T-helper 2 cell treated with Interferon-gamma antibody and Interleukin-4, amounts not matched to agents 5 μg/mL and 100 μg/mL, for 36 hours (primary cell): ENCODE data around the gene TUBA1C.
"Not testable (repeated sequence)": the region's sequence is repeated elsewhere in the genome, so short reads cannot be mapped to it uniquely, and the experiment has no call there.

Source experiments
- DNase-seq: peaks from one replicate; pipeline ENCODE4 v3.0.0; 2021; ENCODE audit warnings: low spot score
- H3K27ac Mint-ChIP-seq: one replicate; pipeline ENCODE4 v1.8.0; 2021; ENCODE audit warnings: mild to moderate bottlenecking, mixed read lengths
- H3K27me3 Mint-ChIP-seq: one replicate; pipeline ENCODE4 v1.8.0; 2021; ENCODE audit warnings: low read depth, mixed read lengths
- H3K36me3 Mint-ChIP-seq: one replicate; pipeline ENCODE4 v1.8.0; 2021; ENCODE audit warnings: low read depth, mixed read lengths
- H3K4me1 Mint-ChIP-seq: one replicate; pipeline ENCODE4 v1.8.0; 2021; ENCODE audit warnings: low read depth, mixed read lengths
- H3K4me3 Mint-ChIP-seq: one replicate; pipeline ENCODE4 v1.8.0; 2022; ENCODE audit warnings: mild to moderate bottlenecking, moderate library complexity, mixed read lengths
- H3K9me3 Mint-ChIP-seq: one replicate; pipeline ENCODE4 v1.8.0; 2021; ENCODE audit warnings: mixed read lengths

Gene TUBA1C

DNA sequence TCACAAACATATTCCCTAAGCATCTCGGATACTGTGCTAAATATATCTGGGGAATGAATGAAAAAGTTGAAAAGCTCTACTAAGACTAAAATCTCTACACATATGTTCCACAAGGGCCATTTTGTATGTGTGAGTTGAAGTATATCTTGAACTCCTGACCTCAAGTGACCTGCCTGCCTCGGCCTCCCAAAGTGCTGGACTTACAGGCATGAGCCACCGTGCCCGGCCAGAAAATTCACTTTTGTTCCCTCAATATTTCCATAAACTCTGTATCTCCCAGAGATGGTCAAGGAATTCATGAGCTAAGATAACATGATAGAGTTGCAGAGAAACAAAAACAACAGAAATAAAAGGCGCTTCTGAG is 1.5 kb upstream of the TUBA1C start:
- Mint-ChIP-seq H3K9me3 (no peaks in the 10 kb centered on the region), H3K27me3 (no peaks in the 10 kb centered on the region), H3K4me1 (peaks cover 28% of the 10 kb centered on the region), H3K4me3 (peak overlapping the region; percentile 91), H3K36me3 (peaks cover 18% of the 10 kb centered on the region), H3K27ac (peak overlapping the region; percentile 52)
- no peak for DNase-seq

DNA sequence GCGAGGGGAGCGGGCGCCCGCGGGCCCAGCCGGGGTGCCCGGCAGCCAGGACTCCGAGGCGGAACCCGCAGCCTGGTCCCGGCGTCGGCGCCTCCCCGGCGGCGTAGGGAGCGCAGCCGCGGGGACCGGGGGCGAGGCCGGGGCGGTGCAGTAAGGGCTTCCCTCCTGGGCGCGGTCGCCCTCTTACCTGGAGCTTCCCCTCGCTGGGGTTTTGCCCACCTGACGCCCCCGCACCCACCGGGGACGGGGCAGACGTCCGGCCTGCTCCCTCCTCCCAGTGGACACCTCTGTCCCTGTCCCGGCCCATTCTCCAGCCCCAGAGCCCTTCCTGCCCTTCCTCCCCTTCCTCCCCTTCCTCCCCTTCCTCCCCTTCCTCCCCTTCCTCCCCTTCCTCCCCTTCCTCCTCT is 413 bp upstream of the TUBA1C start:
- DNase-seq, result no peak
- Mint-ChIP-seq H3K27ac (peak overlapping the region; percentile 99), H3K36me3 (peaks cover 28% of the 10 kb centered on the region), H3K4me1 (peaks cover 34% of the 10 kb centered on the region), H3K9me3 (no peaks in the 10 kb centered on the region), H3K27me3 (no peaks in the 10 kb centered on the region), H3K4me3 (peak overlapping the region; percentile 98)

DNA sequence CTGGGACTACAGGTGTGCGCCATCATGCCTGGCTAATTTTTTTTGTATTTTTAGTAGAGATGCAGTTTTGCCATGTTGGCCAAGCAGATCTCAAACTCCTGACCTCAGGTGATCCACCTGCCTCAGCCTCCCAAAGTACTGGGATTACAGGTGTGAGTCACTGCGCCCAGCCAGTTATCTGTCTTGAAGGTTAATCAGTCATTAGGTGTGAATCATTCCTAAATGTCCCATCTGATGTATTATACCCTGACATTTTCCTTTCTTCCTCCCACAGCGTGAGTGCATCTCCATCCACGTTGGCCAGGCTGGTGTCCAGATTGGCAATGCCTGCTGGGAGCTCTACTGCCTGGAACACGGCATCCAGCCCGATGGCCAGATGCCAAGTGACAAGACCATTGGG is 4.3 kb downstream of the TUBA1C start:
- not testable (repeated sequence) for H3K27ac Mint-ChIP-seq, H3K27me3 Mint-ChIP-seq, H3K9me3 Mint-ChIP-seq, DNase-seq, H3K4me3 Mint-ChIP-seq
- Mint-ChIP-seq H3K36me3 (peaks cover 60% of the 10 kb centered on the region), H3K4me1 (peaks cover 14% of the 10 kb centered on the region)

DNA sequence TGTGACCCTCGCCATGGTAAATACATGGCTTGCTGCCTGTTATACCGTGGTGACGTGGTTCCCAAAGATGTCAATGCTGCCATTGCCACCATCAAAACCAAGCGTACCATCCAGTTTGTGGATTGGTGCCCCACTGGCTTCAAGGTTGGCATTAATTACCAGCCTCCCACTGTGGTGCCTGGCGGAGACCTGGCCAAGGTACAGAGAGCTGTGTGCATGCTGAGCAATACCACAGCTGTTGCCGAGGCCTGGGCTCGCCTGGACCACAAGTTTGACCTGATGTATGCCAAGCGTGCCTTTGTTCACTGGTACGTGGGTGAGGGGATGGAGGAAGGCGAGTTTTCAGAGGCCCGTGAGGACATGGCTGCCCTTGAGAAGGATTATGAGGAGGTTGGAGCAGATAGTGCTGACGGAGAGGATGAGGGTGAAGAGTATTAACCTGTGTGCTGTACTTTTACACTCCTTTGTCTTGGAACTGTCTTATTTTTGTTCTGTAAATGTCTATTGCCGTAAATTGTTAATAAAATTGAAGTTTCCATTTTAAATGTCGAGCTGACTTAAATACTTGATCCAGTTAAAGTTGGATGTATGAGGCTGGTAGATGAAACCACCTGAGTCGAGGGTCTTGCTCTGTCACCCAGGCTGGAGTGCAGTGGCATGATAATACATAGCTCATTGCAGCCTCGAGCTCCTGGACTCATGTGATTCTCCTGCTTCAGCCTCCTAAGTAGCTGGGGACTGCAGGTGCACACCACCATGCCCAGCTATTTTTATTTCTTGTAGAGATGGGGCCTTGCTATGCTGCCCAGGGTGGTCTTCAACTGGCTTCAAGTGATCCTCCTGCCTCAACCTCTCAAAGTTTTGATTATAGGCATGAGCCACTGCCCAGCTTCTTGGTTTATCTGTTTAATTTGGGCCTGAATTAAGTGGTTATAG is 8.2 kb downstream of the TUBA1C start:
- H3K4me1 Mint-ChIP-seq, result peaks cover 6% of the 10 kb centered on the region
- H3K27ac Mint-ChIP-seq, result no peak overlapping the region
- H3K9me3 Mint-ChIP-seq, result no peaks in the 10 kb centered on the region
- H3K4me3 Mint-ChIP-seq, result no peak overlapping the region
- H3K36me3 Mint-ChIP-seq, result peaks cover 48% of the 10 kb centered on the region
- DNase-seq, result no peak
- H3K27me3 Mint-ChIP-seq, result no peaks in the 10 kb centered on the region

DNA sequence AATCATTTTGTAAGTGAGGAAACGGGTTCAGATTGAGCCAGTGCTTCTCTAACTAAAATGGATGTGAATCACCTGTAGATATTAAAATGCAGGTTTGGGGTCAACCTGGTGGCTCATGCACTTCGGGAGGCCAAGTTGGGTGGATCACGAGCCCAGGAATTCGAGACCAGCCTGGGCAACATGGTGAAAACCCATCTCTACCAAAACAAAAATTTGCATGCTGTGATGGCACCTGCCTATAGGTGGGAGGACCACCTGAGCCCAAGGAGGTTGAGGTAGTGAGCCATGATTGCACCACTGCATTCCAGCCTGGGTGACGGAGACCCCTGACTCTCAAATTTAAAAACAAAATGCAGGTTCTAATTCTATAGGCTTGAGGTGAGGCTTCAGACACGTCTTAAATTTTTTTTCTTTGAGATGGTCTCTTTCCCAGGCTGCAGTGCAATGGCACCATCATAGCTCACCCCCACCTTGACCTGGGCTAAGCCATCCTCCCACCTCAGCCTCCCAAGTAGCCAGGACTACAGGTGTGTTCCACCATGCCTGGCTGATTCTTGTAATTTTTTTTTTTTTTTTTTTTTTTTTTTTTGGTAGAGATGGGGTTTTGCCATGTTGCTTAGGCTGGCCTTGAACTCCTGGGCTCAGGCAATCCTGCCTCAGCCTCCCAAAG is 9.0 kb downstream of the TUBA1C start:
- Mint-ChIP-seq H3K4me1 (peaks cover 3% of the 10 kb centered on the region), H3K27me3 (no peaks in the 10 kb centered on the region), H3K4me3 (no peak overlapping the region), H3K27ac (no peak overlapping the region), H3K9me3 (no peaks in the 10 kb centered on the region), H3K36me3 (peaks cover 44% of the 10 kb centered on the region)
- no peak for DNase-seq

DNA sequence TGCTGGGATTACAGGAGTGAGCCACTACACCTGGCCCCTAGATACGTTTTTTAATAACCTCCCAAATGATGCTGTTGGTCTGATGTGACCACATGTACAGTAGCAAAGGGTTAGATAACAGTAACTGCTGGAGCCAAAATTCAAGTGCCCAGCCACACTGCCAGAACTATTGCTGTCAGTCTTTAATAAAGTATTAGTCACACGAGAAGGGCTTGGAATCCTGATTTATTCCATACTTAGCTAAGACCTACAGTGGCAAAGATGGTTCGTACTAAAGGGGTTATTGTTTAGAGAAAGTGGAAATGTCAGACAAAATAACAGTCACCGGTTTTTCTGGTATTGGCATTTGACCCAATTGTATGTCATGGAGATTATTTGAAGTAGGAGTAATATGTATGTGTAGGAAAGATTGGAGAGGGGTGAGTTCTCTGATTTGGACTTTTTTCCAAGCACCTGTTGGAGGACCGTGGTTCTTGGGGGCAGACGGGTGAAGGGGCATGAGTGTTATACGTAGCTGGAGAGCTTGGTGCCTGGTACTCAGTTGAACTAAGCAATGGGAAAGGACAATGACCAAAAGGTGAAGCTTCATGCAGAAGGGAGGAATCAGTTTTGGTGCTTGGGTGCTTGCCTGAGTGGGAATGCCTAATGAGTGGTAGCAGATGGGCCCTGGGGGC is 9.7 kb downstream of the TUBA1C start:
- peaks cover 37% of the 10 kb centered on the region for H3K36me3 Mint-ChIP-seq
- H3K4me1 Mint-ChIP-seq, result no peaks in the 10 kb centered on the region
- H3K9me3 Mint-ChIP-seq, result no peaks in the 10 kb centered on the region
- H3K27ac Mint-ChIP-seq, result no peak overlapping the region
- H3K27me3 Mint-ChIP-seq, result peaks cover 4% of the 10 kb centered on the region
- DNase-seq, result no peak
- H3K4me3 Mint-ChIP-seq, result no peak overlapping the region

DNA sequence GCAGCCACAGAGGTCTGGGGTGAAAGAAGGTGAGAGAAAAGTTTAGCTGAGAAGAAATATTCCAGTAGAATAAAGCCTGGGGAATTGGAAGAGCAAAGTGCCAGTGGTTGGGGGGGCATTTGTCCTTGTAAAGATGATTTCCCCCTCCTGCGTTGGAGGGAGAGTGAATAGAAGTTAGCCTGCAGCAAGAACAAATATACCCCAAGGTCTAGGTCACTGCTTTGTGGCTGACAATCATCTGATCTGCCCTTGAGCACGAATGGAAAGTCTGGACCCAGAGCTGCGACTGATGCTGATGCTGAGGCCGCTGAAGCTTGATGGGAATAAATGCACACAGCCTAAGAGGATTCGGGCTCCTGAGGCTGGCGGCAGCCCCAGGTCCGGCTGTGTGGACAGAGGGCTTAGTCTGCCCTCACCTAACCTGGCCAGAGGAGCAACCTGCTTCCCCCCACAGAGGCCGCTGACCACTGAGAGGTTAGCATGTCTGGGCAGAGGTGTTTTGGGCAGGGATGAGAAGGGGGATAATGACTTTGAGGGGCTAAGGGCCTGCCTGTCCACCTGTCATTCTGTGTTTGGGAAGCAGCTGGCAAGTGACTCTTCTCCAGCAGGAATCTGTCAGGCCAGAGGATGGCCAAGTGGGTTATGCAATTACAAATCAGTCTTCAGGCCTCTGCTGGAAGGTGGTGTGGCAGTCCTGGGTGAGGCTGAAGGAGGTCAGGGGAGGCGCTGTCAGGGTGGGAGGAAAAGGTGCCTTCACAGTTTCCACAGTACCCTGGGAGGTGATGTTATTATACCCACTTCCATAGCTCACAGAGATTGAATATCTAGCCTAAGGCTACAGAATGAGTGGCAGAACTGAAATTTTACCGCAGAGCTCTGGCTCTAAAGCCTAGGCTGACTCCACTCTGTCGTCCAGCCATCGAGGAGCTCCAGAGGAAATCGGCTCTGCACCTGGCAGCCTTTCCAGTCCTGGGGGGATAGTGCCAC is 11.7 kb downstream of the TUBA1C start:
- Mint-ChIP-seq H3K36me3 (peaks cover 23% of the 10 kb centered on the region), H3K27me3 (peaks cover 8% of the 10 kb centered on the region), H3K27ac (no peak overlapping the region), H3K9me3 (no peaks in the 10 kb centered on the region), H3K4me1 (no peaks in the 10 kb centered on the region), H3K4me3 (no peak overlapping the region)
- DNase-seq, result no peak

DNA sequence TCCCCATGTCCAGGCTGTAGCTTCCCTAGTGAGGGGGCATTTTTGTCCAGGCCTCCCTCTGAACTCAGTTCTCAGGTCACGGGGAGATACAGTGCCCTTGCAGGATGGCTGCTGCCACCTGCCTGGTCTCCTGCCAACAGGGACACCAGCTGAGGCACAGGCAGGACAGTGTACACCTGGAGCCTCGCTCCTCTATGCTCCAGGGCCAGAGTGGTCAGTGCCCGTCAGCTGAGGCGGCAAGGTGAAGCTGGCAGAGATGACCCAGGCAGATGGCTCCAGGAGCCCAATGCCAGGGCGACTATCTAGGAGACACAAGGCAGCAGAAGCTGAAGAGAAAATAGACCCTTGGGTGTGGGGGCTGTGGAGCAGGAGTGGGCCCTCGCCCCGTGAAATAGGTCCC is 12.6 kb downstream of the TUBA1C start:
- Mint-ChIP-seq H3K9me3 (no peaks in the 10 kb centered on the region), H3K27ac (no peak overlapping the region), H3K27me3 (peaks cover 11% of the 10 kb centered on the region), H3K4me1 (no peaks in the 10 kb centered on the region), H3K4me3 (no peak overlapping the region), H3K36me3 (peaks cover 17% of the 10 kb centered on the region)
- DNase-seq, result no peak

DNA sequence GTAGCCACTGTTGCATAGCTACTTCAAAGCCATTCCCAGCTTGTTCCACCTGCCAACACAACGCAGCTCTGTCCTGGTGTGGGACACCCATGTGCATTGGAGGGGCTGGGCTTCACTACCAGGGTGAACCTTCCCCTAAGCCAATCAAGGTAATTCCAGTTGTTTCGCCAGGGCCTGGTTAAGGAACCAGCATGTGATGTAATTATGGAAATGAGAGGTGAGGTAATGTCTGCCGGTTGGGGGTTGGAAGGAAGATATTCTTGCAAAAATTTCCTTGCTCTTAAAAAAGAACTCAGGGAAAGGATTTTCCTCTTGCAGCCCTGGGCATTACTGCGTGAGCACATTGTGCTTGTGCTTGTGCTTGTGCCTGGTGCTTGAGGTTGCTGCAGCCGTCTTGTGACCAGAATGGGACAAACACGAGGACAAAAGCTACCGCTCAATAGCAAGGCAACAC is 14.9 kb downstream of the TUBA1C start:
- Mint-ChIP-seq H3K9me3 (no peaks in the 10 kb centered on the region), H3K4me1 (no peaks in the 10 kb centered on the region), H3K27me3 (peaks cover 15% of the 10 kb centered on the region), H3K27ac (no peak overlapping the region), H3K36me3 (peaks cover under 1% of the 10 kb centered on the region), H3K4me3 (no peak overlapping the region)
- DNase-seq, result no peak

DNA sequence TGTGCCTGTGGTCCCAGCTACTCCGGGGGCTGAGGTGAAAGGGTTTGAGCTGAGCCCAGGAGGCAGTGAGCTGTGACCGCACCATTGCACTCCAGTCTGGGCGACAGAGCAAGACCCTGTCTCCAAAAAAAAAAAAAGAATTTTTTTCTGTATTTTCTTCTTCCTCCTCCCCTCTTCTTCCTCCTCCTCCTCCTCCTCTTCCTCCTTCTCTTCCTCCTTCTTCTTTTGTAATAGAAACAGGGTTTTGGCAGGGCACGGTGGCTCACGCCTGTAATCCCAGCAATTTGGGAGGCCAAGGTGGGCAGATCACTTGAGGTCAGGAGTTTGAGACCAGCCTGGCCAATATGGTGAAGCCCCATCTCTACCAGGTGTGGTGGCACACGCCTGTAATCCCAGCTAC is 15.7 kb downstream of the TUBA1C start:
- H3K36me3 Mint-ChIP-seq, H3K27ac Mint-ChIP-seq, H3K4me3 Mint-ChIP-seq, H3K4me1 Mint-ChIP-seq, DNase-seq, H3K9me3 Mint-ChIP-seq: not testable (repeated sequence)
- H3K27me3 Mint-ChIP-seq, result peaks cover 17% of the 10 kb centered on the region

DNA sequence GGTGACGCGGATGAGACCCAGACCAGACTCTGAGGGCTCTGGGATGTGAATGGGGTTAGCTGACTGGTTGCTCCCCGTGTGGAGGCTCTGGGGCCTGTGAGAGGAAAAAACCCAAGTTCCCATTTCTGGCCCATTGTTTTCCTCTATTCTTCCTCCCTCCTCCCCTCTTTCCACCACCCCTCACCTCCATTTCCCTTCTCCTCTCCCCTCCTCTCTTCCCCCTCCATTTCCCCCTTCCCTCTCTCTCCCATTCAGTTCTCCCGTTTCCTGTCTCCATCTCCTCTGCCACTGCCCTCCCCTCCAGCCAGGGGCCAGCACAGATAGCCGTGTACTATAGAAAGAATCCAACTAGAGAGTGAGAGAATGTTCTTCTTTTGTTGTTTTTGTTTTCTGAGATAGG is 17.4 kb downstream of the TUBA1C start:
- Mint-ChIP-seq H3K27me3 (peaks cover 25% of the 10 kb centered on the region), H3K27ac (no peak overlapping the region), H3K4me1 (no peaks in the 10 kb centered on the region), H3K4me3 (no peak overlapping the region), H3K9me3 (no peaks in the 10 kb centered on the region), H3K36me3 (no peaks in the 10 kb centered on the region)
- no peak for DNase-seq

DNA sequence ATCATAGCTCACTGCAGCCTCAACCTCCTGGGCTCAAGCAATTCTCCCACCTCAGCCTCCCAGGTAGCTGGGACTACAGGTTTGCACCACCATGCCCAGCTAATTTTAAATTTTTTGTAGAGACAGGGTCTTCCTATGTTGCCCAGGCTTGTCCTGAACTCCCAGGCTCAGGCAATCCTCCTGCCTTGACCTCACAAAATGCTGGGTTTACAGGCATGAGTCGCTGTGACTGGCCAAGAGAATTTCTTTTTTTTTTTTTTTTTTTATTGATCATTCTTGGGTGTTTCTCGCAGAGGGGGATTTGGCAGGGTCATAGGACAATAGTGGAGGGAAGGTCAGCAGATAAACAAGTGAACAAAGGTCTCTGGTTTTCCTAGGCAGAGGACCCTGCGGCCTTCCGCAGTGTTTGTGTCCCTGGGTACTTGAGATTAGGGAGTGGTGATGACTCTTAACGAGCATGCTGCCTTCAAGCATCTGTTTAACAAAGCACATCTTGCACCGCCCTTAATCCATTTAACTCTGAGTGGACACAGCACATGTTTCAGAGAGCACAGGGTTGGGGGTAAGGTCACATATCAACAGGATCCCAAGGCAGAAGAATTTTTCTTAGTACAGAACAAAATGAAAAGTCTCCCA is 18.0 kb downstream of the TUBA1C start:
- H3K4me3 Mint-ChIP-seq, H3K4me1 Mint-ChIP-seq, H3K9me3 Mint-ChIP-seq, H3K27ac Mint-ChIP-seq, DNase-seq, H3K36me3 Mint-ChIP-seq: not testable (repeated sequence)
- H3K27me3 Mint-ChIP-seq, result peaks cover 26% of the 10 kb centered on the region
